A673 (cell line): ENCODE results near the gene KRTAP4-16.

ENCODE experiments used
- CTCF ChIP-seq: fragments of 300-800, 200-600 bp; sonication (generic); conservative IDR thresholded peaks from 2 replicates; pipeline ENCODE4 v1.5.1; 2017; ENCODE audit warnings: low read depth, mild to moderate bottlenecking, antibody characterized with exemption, low read length, moderate library complexity, mixed read lengths
- EZH2 ChIP-seq: fragments of 200-600 bp; sonication (generic); IDR thresholded peaks from 2 replicates; pipeline ENCODE4 v1.6.1; 2017; ENCODE audit warnings: borderline replicate concordance, low read depth, mild to moderate bottlenecking, mixed read lengths, antibody characterized with exemption, low read length; ENCODE audit not compliant: poor library complexity, severe bottlenecking

- TF ChIP-seq CTCF, result no peak
- TF ChIP-seq EZH2, result no peak
Measured at GRCh38 chr17:41052566-41052965, 49.4 kb downstream of the KRTAP4-16 start.
